GM21825 (cell line): ENCODE data around the gene EGLN2.
A peak's percentile ranks its signal among the peaks of the same experiment; 100 is the strongest.
"Not testable (repeated sequence)": the region's sequence is repeated elsewhere in the genome, so short reads cannot be mapped to it uniquely, and the experiment has no call there.

Experiments
- ATAC-seq: cut with Tn5 transposase; IDR thresholded peaks from one replicate; pipeline ENCODE4 v1.9.1; 2021; ENCODE audit warnings: mild to moderate bottlenecking, moderate library complexity; ENCODE audit not compliant: unreplicated experiment

The EGLN2 gene

DNA sequence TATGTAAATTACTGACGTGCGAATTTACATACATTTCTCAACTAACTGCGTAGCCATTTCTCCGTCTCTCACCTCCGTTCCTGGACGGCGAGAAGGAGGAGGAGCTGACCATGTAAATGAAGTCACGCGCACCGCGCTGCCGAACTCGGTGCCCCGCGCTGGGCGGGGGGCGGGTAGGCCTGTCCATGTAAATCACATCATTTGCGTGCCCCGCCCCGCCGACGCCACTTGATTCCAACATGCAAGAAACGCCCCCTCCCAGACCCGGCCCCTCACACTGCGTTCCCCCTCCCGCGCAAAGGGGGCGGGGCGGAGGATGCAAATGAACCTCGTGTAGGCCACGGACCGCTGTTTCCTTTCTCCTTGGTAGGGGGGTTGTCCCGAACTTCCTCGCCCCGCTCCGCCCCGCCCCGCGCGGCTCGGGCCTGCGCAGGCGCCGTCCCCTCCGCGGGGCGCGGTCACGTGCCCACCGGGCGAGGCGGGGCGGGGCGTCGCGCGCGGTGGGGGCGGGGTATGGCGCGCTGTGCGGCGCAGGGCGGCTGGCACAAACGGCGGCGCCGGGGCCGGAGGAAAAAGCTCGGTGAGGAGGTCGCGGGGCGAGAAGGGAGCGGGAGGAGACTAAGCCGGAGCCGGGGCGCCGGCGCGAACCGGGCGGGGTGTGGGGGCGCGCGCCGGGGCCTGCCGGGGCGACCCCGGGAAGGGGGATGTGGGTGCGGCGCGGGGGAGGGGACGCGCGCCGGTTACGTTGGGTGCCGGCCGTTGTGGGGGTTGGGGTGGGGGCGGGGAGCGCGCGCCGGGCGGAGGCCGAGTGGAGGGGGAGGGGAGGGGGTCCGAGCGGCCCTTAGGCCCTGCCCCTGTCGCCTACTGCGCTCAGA is at the start of gene EGLN2:
Gene EGLN2, plus strand, starts transcription at position 509 of the 875 bp plus-strand sequence. CDS start 1,382 bp downstream, outside the sequence.
- peak; percentile 65 for ATAC-seq

DNA sequence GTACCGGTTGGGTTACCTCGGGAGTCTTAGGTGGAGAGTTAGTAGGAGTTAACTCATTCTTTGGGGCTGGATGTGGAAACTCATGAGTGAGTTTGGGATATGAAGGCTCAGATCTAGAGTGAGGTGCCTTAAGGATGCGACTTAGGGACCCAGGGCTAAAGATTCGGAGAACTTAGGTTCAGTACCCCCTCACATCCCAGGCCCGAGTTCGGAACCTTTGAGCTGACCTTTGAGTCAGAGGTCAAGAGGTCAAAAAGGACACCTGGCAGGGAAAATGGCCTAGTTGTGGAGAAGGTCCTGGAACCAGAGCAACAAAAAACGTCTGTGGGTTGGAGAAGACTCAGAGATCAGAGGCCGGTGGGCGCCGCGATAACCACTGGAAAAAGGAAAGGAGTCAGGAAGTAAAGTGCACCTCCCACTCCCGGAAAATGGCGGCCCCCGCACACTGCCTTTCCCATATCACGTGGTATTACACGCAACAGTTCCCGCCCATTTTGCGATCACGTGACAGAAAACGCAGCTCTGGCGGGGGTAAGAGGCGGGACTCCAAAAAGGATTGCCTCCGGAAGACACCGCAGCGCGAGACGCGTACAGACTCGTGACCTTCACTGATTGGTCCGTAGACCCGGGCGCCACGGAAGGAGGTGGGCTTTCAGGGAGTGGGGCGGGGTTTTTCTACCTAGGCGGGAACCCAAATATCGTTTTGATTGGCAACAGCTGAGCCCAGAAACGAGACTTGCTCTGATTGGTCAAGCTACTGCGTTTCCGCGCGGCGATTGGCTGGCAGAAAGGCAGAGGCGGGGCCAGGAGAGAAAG is 48.7 kb upstream of the EGLN2 start, which contains the start of gene ACTMAP:
Gene ACTMAP, minus strand, starts transcription at position 420 of the 816 bp plus-strand sequence. CDS start 674 bp downstream, outside the sequence.
- peak; percentile 79 for ATAC-seq

DNA sequence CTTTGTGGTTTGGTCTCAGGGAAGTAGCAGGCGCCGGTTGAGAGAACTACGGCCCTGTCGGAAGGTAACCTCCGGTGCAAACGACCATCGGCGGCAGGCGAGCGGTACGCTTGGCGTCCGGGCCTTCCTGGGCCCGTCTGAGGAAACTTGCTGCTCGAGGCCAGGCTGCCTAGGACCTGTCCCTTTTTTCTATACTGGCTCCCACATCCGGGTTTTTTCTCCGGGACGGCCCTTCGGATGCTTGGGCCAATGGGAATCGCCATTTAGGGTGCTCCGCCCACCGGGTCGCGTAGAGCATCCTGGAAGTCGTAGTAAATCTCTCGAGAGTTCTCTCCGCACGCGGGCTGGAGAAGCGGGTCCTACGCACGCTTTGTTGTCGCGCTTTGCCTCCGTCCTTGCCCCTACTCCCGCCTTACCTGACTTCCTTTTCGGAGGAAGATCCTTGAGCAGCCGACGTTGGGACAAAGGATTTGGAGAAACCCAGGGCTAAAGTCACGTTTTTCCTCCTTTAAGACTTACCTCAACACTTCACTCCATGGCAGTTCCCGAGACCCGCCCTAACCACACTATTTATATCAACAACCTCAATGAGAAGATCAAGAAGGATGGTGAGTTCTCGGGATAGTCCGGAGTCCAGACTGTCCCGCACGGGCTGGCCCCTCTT is 48.0 kb upstream of the EGLN2 start, which contains the start of gene SNRPA:
Gene SNRPA, plus strand, starts transcription at position 330 of the 664 bp plus-strand sequence. Its CDS starts 206 bp downstream, at position 536.
- ATAC-seq = peak; percentile 65

DNA sequence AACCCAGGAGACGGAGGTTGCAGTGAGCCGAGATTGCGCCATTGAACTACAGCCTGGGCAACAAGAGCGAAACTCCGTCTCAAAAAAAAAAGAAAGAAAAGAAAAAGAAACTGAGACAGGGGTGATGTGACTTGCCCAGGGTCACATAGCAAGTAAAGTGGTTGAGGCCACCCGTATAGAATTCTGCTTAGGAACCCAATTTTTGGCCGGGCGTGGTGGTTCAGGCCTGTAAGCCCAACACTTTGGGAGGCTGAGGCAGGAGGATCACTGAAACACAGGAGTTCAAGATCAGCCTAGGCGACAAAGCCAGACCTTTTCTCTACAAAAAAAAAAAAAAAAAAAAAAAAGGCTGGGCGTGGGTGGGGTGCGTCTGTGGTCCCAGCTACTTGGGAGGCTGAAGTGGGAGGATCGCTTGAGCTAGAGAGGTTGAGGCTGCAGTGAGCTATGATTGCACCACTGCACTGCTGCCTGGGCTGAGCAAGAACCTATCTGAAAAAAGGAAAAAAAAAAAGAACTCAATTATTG is 46.7 kb upstream of the EGLN2 start:
- ATAC-seq = no peak

DNA sequence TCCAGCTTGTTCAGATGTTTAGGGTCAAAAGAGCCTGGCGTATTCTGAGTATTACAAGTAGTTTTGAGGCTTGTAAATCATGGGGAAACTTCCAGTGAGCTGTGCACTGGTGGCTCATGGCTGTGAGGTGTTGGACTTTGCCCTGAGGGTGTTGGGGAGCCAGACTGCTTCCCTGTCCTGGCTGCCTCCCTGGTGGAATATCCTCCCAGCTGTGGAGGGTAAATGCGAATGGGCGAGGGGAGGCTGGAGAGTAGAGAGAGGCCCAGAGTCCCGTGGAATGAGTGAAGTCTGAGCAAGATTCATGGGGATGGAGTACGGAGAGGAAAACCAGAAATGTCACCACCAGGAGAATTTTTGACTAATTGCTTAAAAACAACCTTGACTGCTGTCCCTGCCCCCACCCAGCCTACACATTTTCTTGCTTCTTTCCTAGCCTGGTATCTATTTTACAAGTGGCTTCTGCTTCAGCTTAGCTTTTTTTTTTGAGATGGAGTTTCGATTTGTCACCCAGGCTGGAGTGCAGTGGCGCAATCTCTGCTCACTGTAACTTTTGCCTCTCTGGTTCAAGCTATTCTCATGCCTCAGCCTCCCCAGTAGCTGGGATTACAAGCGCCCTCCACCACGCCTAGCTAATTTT is 44.3 kb upstream of the EGLN2 start:
- ATAC-seq = no peak

DNA sequence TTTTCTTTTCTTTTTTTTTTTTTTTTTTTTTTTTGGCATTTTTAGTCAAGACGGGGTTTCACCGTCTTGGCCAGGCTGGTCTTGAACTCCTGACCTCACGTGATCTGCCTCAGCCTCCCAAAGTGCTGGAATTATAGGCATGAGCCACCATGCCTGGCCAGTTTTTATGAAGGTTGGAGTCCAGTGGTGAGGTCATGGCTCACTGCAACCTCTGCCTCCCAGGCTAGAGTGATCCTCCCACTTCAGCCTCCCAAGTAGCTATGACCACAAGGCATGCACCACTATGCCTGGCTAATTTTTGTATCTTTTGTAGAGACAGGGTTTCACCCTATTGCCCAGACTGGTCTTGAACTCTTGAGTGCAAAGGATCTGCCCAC is 43.8 kb upstream of the EGLN2 start:
- no peak for ATAC-seq

DNA sequence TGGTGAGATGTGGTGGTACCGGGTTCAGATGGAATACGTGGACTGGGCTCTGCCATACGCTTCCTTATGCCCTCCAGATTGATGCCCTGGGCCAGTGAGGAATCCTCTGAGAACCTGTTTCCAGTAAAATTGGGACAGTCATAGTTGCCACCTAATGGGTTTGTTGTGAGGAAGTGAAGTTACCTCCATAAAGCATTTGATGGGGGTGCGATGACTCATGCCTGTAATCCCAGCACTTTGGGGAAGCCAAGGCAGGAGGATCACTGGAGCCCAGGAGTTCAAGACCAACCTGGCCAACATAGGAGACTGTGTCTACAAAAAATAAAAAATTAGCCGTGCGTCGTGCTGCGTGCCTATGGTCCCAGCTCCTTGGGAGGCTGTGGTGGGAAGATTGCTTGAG is 43.2 kb upstream of the EGLN2 start:
- no peak for ATAC-seq

DNA sequence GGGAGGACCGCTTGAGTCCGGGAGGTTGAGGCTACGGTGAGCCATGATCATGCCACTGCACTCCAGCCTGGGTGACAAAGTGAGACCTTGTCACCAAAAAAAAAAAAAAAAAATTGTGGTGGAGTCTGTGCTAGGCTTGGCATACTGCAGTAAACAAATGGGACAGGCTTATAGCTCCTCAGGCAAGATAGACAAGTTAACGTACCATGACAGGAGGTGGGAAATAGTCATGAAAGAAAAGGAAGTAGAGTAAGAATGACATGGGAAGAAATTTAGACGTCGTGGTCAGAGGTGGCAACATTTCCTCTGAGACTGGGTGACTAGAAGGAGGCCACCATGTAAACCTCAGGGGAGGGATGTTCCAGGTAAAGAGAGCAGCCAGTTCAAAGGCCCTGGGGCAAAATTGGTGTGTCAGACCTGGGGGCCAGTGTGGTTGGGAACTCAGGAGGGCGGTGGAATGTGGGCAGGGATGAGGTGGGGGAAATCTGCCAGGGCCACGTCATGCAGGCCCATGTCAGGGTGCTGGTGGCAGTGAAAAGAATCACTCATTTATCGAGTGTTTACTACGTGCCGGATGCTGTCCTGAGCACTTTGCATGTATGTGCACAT is 42.4 kb upstream of the EGLN2 start:
- ATAC-seq = no peak

DNA sequence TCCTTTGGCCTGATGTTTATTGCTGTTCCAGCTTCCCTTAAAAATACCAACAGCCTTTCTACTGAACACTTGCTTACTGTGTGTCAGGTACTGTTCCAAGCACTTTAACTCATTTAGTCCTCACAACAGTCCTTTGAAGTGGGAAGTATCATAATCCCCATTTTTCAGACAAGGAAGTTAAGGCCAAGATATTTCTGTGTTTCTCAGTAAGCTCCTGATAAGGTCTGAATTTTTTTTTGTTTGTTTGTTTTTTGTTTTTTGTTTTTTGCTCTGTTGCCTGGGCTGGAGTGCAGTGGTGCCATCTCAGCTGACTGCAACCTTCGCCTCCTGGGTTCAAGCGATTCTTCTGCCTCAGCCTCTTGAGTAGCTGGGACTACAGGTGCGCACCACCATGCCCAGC is 40.5 kb upstream of the EGLN2 start:
- no peak for ATAC-seq

DNA sequence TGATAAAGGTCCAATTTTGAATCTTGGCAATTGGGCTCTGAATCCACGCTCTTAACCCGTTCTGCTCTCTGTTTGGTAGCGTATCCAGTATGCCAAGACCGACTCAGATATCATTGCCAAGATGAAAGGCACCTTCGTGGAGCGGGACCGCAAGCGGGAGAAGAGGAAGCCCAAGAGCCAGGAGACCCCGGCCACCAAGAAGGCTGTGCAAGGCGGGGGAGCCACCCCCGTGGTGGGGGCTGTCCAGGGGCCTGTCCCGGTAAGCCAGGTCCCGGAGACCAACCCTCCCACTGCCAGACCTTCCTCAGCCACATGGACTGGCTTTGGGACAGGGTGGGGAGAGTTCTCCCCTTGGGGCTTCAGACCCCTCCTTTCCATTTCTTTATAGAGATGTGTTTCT is 39.6 kb upstream of the EGLN2 start:
- ATAC-seq = no peak

DNA sequence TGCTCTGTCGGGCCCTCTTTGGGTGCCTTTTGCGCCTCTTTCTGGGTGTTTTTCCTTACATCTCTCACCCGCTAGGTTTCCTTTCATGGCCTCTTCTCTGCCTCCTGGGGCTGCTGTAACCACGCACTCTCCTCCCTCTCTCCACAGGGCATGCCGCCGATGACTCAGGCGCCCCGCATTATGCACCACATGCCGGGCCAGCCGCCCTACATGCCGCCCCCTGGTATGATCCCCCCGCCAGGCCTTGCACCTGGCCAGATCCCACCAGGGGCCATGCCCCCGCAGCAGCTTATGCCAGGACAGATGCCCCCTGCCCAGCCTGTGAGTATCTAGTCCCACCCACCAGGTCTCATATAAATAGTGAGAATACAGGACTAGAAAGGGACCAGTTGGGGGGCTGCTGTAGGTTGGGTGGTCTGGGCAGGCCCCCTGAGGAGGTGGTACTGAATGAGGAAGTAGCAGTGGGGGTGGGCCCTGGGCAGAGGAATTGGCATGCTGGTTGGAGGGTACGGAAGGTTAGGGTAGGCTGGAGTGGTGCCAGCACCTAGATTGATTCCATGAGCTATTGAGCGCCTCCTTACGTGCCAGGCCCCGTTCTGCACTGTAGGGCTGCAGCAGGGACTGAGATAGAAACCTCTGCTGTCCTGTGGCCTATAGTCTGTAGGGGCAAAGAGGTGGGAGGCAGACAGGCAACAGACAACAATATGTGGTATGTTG is 36.1 kb upstream of the EGLN2 start:
- no peak for ATAC-seq

DNA sequence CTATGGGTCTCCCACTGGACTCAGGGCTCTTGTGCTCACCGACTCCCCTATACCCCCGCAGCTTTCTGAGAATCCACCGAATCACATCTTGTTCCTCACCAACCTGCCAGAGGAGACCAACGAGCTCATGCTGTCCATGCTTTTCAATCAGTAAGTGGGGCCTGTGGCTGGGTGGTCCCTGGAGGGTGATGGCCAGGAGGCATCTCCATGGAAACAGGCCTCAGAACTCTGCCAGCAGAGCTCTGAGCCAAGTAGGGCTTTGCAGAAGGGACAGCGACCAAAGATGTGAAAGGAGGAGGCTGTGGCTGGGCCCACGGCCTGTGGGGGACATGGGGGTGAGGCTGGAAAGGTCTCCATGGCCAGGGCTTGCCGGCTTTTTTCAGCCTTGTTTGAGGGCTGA is 35.5 kb upstream of the EGLN2 start:
- ATAC-seq = no peak

DNA sequence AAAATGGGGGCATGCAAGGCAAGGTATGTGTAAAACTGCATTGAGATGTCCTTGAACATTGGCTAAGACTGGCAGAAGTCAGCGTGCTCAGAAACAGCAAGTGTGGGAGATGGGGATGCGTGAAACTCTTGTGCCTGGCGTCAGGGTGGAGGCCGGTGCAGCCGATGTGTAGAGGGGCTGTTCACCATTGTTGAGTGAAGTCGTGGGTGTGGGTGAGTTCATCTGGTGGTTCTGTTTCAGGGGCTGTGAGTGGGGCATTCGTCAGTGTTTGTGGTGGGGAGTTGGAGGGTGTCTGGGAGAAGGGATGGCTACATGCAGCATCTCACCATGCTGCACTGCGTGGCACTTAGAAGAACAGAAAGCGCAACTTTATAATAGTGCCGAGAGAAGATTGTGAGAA is 35.0 kb upstream of the EGLN2 start:
- ATAC-seq = no peak

DNA sequence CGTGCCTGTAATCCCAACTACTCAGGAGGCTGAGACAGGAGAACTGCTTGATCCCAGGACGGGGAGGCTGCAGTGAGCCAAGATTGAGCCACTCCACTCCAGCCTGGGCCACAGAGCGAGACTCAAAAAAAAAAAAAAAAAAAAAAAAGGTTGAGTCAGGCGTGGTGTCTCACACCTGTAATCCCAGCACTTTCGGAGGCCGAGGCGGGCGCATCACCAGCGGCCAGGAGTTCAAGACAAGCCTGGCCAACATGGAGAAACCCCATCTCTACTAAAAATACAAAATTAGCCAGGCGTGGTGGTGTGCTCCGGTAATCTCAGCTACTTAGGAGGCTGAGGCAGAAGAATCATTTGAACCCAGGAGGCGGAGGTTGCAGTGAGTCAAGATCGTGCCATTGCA is 32.6 kb upstream of the EGLN2 start:
- ATAC-seq = not testable (repeated sequence)

DNA sequence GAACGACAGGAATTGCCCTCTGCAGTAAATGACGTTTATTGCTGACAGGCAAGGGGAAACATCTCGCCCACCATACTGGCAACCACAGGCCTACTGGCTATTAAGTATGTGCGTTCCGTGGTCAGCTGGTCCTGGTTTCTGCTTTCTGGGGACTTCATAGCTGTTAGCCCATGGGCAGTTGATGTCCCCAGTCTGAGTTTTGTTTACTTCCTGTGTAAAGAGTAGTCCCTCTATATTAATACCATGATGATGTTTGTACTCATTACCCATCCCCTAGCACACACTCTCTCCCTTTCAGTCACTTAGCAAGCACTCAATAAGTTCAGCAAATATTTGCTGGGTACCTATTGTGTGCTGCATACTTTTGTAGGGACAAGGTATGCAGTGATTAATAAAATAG is 30.1 kb upstream of the EGLN2 start:
- no peak for ATAC-seq

DNA sequence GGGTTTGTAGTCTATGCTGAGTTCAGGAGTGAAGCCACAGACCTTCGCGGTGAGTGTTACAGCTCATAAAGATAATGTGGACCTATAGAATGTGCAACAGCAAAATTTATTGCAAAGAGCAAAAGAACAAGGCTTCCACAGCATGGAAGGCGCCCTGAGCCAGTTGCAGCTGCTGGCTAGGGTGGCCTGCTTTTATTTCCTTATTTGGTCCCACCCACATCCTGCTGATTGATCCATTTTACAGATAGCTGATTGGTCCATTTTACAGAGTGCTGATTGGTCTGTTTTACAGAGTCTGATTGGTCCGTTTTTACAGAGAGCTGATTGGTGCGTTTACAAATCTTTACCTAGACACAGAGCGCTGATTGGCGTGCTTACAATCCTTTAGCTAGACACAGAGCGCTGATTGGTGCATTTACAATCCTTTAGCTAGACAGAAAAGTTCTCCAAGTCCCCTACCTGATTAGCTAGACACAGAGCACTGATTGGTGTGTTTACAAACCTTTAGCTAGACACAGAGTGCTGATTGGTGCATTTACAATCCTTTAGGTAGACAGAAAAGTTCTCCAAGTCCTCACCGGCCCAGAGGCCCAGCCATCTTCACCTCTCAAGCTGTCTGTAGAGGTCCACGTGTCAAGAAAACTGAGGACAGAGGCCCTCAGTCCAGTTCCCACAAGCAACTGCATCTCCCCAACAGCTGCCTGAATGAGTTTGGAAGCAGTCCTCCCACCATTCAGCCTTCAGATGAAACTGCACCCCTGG is 27.7 kb upstream of the EGLN2 start:
- ATAC-seq = not testable (repeated sequence)

DNA sequence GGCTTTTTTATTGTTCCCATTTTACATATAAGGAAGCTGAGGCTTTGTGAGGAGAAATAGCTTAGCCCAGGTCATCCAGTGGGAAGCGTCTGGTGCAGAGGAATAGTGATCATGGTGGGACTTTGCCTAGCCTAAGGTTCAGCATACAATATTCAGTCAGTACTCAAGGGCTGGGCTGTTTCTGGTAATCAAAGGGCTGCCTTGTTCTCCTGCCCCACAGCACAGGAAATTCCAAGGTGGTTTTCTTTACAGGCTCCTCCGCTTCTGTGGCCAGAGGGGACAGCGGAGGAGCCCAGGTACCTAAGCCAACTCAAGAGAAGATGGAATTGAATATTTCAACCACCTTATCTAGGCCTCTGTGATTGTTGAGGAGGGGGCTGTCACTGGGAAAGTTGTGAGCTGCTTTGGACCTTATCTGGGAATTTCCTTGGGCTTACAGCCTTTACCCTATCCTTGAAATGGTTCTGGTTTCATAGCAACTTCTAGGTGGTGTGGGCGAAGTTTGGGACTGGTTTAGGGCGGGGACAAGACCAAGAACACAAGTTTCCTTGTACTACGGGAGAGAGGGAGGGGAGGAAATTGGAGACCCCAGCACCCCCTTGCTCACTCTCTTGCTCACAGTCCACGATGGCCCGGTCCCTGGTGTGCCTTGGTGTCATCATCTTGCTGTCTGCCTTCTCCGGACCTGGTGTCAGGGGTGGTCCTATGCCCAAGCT is 23.9 kb upstream of the EGLN2 start, which contains the start of gene MIA:
Gene MIA, plus strand, starts transcription at position 606 of the 716 bp plus-strand sequence. Its CDS starts 22 bp downstream, at position 628.
- ATAC-seq = no peak

DNA sequence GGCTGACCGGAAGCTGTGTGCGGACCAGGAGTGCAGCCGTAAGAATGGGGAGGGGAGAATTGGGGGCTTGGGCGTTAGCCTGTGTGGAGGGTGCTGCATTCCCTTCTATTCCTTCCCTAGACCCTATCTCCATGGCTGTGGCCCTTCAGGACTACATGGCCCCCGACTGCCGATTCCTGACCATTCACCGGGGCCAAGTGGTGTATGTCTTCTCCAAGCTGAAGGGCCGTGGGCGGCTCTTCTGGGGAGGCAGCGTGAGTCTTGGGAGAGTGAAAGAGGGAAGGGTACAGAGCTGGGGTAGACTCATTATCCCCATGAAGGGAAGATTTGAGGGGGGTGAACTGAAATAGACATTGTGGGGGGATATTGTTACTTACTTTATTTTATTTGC is 23.4 kb upstream of the EGLN2 start:
- ATAC-seq = no peak
